NCI-H1436 treated with DMSO at 0.1 percent for 48 hours (cell line): Measurements from ENCODE around the gene SYNDIG1.
"Not testable (repeated sequence)": the region's sequence is repeated elsewhere in the genome, so short reads cannot be mapped to it uniquely, and the experiment has no call there.

Source experiments
- DNase-seq: peaks from one replicate; lab custom pipeline; 2025; lab: John Stamatoyannopoulos, UW

The SYNDIG1 gene

GRCh38 chr20:24611360-24612140 lies 142.1 kb downstream of the SYNDIG1 start:
- DNase-seq, result no peak

- no peak for DNase-seq
These were observed 143.7 kb downstream of the SYNDIG1 start for GRCh38 chr20:24612799-24613775.

GRCh38 chr20:24614341-24614740 lies 144.9 kb downstream of the SYNDIG1 start:
- DNase-seq, result no peak

- no peak for DNase-seq
These were observed 145.9 kb downstream of the SYNDIG1 start for GRCh38 chr20:24615353-24615752.

GRCh38 chr20:24616258-24617079 lies 147.0 kb downstream of the SYNDIG1 start:
- DNase-seq, result no peak

- DNase-seq, result no peak
These were observed 147.6 kb downstream of the SYNDIG1 start for GRCh38 chr20:24617080-24617432.

- DNase-seq, result no peak
These were observed 148.5 kb downstream of the SYNDIG1 start for GRCh38 chr20:24617757-24618450.

- no peak for DNase-seq
These were observed 149.3 kb downstream of the SYNDIG1 start for GRCh38 chr20:24618739-24619138.

- DNase-seq, result no peak
These were observed 149.8 kb downstream of the SYNDIG1 start for GRCh38 chr20:24619212-24619611.

GRCh38 chr20:24620937-24621519 lies 151.6 kb downstream of the SYNDIG1 start:
- DNase-seq, result no peak

GRCh38 chr20:24622856-24623255 lies 153.4 kb downstream of the SYNDIG1 start:
- no peak for DNase-seq

GRCh38 chr20:24626141-24626540 lies 156.7 kb downstream of the SYNDIG1 start:
- not testable (repeated sequence) for DNase-seq

- no peak for DNase-seq
These were observed 157.9 kb downstream of the SYNDIG1 start for GRCh38 chr20:24627291-24627690.

GRCh38 chr20:24627926-24628325 lies 158.5 kb downstream of the SYNDIG1 start:
- no peak for DNase-seq

GRCh38 chr20:24628985-24629384 lies 159.6 kb downstream of the SYNDIG1 start:
- no peak for DNase-seq

- no peak for DNase-seq
These were observed 160.2 kb downstream of the SYNDIG1 start for GRCh38 chr20:24629668-24630067.

- DNase-seq, result no peak
These were observed 161.2 kb downstream of the SYNDIG1 start for GRCh38 chr20:24630486-24631172.

GRCh38 chr20:24631173-24631505 lies 161.7 kb downstream of the SYNDIG1 start:
- DNase-seq, result no peak

GRCh38 chr20:24632581-24632980 lies 163.2 kb downstream of the SYNDIG1 start:
- DNase-seq, result no peak

GRCh38 chr20:24633026-24633425 lies 163.6 kb downstream of the SYNDIG1 start:
- DNase-seq, result no peak

- DNase-seq, result no peak
These were observed 164.1 kb downstream of the SYNDIG1 start for GRCh38 chr20:24633521-24633920.
